HG03460 (cell line): ENCODE data around the gene ABCC8.
A peak's percentile ranks its signal among the peaks of the same experiment; 100 is the strongest.

Source experiments
- ATAC-seq: cut with Tn5 transposase; IDR thresholded peaks from one replicate; pipeline ENCODE4 v1.9.1; 2021; ENCODE audit not compliant: unreplicated experiment

Gene ABCC8

DNA sequence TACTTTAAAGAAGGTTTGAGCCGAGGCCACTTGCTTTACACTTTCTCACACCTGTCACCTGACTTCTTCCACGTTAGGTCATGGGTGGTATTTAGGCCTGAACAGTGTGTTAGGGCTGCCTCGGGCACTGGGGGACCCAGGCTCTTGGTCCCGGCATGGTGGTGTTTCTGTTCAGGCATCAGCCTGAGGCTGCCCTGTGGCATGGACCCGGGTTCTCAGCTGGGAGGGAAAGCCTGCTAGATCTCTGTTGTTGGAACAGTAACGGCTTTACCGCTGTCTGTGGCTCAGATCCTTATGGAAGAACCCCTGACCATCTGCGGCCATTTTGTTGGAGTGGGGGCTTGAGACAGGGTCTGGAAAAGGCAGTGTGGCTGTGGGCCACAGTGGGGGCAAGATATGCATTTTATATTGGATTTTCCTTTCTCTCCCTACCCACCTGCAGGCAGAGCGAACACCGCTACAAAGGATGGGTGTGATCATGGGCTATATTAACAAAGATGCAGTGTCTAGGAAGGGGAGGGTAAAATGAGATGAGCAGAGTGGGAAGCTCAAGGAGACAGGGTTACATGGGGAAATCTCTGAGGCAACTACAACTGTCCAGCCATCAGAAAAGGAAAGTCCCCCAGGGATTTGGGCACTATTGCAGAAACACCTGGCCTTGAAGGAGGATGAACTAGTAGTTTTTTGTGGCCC, 86.5 kb downstream of the ABCC8 start:
- no peak for ATAC-seq

DNA sequence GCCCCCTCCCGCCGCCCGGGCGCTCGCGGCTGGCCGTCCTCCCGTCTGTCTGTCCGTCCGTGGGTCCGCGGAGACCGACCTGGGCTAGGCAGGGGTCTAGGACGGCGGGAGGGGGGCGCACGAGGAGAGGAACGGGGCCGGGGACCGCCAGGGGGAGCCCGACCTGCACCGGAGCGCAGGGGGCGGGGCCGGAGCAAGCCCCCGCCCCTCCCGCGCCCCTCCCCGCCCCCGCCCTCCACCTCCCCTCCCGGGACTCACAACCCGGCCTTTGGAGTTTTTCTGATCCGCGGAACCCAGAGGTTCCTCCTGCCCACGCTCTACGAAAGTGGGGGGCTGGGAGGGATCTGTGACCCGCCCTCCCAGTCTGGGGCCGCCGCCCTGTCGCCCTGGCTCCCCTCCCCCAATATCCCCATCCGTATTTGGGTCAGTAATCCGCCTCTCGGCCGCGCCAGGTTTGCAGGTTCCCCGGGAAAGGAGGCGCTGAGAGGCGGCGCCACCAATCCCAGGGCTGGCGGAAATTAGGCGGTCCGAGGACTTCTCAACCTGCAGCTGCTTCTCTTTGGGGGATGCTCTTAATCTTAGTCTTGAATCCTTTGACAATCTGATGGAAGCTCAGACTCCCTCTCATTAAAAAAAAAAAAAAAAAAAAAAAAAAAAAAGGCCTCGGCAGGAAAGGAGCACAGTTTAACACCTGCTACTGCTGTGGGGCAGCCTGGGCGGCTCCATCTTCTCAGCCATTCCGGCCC, 87.3 kb downstream of the ABCC8 start:
- peak; percentile 58 for ATAC-seq

DNA sequence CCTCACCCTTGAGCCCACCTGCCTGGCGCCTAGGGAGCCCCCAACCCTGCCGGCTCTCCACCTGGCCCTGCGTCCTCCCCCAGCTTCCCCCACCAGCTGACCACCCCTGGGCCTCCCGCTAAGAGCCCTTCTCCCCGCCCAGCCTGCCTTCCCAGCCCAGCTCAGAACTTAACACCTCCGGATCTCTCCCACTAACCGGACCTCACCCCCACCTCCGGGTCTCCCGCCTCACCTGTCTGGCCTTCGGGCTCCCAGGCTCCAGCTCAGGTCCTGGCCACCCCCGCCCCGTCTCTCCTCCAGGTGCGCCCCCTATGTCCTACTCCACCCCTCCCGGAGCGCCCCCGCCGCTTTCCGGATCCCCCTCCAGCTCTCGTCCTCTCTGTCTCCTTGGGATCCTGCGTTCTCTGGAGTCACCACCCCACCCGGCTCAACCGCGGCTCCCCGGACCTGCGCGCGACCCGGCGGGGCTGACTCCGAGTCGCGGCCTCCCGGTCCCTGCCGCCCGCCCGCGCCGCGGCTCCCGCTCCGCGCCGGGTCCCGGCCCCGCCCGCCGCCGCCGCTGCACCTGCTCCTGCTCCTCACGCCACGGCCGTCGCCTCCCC, 87.9 kb downstream of the ABCC8 start, which contains the start of gene KCNJ11:
Gene KCNJ11 (minus strand): TSS at position 51 of the 602 bp plus-strand sequence. CDS start 568 bp downstream, outside the sequence.
- peak; percentile 35 for ATAC-seq

DNA sequence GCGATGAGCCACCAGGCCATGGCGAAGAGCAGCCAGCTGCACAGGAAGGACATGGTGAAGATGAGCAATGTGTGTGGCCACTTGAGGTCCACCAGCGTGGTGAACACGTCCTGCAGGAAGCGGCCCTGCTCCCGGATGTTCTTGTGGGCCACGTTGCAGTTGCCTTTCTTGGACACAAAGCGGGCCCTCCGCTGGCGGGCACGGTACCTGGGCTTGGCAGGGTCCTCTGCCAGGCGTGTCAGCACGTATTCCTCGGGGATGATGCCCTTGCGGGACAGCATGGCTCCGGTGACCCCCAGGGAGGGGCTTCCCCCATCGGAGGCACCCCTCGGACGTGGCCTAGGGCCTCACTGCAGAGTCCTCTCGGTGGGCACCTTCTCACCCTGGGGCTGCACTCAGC, 88.8 kb downstream of the ABCC8 start:
- ATAC-seq: no peak

DNA sequence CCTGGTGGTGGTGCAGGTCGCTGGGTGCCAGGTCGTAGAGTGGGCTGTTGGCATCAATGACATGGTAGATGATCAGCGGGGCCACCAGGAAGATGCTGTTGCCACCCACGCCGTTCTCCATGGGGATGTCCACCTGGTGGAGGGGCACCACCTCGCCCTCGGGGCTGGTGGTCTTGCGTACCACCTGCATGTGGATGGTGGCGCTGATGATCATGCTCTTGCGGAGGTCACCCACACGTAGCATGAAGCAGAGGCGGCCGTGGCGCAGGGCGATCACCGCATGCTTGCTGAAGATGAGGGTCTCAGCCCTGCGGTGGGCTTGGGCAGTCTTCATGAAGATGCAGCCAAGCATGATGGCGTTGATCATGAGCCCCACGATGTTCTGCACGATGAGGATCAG, 89.4 kb downstream of the ABCC8 start:
- no peak for ATAC-seq

DNA sequence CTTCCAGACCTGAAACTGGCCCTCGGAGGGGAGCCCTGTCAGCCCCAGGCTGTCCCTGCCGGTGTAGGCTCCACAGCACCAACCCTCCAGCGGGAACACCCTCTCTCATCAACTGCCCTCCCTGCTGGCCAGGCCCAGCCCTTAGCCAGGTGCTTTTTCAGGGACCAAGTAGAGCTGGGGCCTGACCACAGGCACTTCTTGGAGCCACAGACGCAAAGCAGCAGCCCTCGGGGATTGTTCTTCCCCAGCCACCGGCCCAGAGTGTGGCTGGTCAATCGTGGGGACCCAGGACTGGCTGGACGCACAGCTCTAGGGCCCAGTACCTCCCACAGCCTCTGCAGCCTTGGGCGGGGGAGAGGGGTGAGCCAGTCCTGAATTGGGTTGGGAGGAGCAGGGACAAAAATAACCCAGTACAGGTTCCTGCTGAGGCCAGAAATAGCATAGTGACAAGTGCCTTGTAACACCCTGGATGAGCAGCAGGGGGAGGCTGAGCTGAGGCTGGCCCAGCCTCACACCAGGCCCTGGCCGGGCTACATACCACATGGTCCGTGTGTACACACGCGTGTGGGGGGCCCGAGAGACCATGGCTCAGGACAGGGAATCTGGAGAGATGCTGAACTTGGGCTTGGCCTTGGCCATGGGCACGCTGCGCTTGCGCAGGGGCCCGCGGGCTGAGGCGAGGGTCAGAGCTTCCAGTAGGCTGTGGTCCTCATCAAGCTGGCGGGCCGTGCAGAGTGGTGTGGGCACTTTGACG, 90.1 kb downstream of the ABCC8 start:
- peak; percentile 45 for ATAC-seq

DNA sequence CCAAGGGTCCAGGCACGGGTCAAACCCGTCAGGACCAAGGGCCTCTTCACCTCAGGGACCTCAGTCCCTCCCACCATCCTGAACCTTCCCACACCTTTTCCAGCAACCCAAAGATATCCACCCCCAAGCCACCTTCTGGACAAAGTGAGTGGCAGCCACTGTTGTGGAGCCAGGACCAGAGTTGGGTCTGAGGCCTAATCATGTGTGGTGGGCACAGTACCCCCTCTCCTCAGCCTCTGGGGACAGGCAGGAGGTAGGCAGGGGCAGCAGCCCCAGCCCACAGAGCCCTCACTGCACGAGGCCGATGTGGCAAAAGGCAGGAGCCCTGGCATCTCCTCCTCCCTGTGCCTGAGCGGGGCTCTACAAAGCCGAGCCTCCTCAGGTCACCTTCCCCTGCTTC, 90.7 kb downstream of the ABCC8 start:
- no peak for ATAC-seq

DNA sequence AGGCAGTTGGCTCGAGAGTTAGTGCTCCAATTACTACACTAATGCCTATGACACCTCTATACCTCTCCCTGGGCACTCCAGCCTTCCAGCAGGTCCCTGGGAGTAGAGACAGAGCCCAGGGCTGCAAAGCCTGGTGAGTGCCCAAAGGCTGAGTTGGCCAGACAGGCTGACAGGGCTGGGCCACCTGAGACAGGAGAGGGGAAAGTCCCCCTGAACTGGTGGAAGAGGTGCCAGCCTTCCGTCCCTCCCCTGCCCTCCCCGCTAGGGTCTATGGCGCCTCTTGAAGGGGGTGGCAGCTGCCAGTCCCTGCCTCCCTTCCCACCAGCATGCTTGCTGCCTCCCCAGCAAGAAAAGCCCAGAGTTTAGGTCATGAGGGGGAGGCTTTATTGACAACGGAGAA, 91.2 kb downstream of the ABCC8 start:
- no peak for ATAC-seq

DNA sequence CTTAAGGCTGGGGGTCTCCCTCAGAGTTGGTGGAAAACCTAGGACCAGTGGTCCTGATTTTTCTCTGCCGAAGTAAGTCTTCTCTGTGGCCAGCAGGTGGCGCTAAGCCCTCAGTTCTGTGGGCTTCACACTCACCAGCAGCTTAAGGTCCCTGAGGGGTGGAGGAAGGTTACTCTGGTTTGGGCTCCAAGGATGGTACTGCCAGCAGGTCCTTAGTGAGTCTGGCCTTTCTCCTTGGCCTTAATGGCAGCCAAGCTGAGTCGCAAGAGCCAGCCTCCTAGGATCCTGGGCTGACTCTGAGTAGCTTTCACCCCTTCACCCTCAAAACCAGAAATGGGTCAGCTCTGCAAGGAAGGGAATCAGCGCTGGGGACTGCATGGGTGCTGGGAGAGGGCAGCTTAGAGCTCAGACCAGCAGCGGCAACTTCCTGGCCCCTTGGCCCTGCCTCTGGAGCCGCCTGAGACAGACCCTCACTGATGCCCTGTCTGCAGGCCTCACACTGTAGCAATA, 92.6 kb downstream of the ABCC8 start:
- ATAC-seq: no peak

DNA sequence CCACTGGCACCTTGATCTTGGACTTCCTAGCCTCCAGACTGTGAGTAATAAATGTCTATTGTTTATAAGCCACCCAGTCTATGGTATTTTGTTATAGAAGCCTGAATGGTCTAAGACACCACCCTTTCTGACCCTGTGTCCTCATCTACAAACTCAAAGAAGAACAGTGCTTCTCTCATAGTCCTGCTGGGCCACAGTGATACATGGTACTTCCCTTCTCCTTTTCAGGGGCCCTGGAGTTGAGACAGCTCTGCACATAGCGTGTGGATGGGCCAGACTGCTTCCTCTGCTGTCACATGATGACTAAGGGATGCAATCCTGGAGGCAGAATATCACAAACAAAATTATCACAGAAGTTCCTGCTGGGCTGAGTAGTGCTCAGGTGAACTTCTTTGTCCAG, 93.2 kb downstream of the ABCC8 start:
- ATAC-seq: no peak

DNA sequence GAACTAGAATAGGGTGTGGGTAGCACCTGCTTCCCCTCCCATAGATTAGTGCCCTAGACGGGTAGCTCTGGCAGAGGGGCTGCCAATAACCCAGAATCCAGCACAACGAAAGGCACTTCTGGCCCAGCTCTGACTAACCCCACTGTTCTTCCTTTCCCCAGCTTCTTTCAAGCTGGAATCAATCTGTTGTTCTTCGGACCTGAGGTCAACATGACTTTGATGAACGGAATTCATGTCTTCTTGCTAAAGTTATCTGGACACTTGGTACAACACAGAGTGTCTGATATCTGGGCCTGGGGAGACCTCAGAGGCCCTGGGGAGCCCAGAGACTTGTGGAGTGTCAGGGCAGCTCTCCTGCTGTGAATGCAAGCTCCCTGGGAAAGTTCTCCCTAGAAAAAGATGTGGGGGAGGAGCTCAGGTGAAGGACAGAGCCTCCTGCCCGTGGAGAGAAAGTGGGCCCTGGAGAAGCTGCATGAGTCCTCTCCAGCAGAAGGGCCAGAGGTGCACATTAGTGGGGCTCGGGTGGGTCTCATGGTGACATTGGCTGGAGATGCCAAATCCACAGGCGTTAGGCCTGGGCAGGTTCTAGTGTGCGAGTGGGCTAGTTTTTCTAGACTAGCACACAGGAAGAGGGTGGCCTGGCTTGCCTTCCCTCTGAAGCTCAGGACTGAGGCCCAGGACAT, 94.5 kb downstream of the ABCC8 start:
- no peak for ATAC-seq

DNA sequence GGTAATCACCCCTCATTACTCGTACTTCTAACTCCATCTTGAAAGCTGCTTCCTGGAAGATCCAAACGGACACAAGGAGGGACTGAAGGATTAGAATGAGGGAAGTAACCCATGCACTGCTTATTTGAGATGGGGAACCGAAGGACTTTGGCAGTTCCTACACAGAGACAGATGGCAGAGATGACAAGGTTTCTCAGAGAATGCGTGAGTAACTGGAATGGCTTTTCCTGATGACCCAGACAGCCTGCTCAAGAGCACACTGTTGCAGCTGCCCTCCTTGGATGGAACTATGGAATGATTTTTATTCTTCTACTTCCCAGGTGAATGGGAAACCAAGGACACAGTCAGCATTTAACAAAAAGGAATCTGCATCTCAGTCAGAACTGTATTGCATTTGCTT, 95.5 kb downstream of the ABCC8 start:
- no peak for ATAC-seq

DNA sequence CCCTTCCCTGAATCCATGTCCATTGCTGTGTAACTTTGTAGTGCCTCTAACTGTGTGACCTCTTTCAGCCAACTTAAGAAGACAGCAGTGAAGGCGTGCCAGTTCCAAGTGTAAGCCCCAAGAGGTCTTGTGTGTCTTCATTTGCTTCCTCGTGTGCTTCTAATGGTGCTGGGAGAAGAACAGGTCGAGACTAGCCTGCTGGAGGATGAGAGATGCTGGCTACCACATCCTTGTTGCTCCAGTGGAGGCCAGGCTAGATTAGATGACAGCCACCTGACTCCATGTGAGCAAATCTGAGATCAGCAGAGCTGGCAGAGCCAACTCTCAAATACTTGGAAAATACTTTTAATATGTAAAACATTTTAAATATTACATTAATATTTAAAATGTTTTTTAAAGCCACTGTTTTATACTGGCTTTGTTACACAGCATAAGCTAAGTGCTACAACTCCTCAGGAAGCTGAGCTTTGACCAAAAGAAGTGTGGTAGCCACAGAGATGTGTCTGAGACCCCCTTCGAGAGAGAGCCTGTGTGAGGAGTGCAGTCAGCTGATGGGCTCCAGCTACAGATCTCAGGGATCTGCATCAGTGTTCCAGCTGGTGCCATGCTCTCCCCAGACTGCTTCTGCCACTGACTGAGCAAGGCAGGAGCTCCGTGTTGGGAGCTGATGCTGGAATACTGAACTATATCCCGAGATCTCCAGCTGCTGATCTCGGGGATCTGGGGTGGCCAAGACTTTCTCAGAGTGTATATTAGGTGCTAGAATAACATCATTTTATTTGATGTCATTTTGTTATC, 97.1 kb downstream of the ABCC8 start:
- no peak for ATAC-seq

DNA sequence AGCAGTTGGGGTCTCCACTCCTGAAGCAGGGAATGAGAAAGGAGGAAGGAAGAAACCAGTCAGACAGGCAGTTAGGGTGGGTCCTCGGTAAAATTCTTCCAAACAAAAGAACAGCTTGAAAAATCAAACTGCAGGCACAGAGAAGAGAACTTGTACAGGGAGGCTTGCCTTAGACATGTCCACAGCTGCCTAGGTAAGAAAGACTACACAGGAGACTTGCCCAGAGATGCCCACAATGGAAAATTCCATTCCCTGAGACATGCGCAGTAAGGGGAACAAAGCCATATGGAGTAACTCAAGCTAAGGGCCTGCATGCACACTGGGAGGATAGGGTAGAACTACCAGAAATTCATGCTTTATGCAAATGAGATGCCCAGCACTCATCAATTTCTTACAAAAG, 98.0 kb downstream of the ABCC8 start:
- ATAC-seq: no peak

DNA sequence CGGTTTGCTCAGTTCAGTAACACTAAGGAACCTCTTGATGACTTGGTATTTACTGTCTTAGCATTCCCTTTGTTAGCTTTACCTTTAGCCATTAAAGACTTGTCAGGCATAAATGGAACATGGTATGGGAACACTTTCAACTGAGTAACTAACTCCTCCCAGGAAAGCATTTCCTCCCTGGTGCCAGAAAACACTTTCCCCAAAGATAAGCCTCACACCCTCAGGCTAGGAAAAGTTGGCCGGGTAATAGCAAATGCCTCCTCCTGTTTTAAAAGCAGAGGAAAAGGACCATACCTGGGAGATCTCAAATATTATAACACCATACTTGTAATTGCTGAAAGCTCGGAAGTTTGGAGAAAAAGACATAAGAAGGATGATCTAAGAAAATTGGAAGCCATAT, 100.2 kb downstream of the ABCC8 start:
- ATAC-seq: no peak

DNA sequence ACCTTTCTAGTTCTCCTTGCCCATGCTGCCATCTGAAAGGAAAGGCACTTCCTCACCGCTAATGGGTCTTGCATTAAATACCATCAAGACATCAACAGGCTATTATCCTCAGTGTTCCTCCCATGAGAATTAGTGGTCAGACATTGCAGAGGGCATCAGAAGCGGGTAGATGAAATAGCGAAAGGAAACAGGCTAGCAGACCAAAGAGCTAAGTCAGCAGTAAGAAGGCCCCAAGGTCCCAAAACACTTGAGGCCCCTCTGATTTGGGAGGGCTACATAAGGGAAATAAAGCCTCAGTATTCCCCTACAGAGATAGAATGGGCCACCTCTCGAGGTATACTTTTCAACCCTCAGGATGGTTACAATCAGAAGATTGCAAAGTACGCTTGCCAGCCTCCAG, 101.1 kb downstream of the ABCC8 start:
- no peak for ATAC-seq

DNA sequence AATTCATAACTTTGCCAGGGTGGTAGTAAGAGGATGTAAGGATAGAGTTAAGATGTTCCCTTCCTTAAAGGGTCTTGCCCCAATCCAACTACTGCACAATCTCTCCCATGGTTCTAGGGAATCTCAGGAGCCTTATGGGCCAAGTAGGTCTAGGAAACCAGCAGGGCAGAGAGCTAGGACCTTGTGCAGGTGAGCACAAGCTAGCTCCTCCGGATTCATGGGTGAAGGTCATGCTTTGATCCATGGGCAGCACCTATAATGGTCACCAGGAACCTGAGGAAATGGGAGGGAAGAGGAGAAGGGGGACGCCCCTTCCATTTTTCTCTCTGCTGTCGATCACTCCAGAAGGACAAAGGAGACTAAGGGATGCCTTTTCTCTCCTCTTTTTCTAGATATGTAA, 105.0 kb downstream of the ABCC8 start:
- ATAC-seq: no peak

DNA sequence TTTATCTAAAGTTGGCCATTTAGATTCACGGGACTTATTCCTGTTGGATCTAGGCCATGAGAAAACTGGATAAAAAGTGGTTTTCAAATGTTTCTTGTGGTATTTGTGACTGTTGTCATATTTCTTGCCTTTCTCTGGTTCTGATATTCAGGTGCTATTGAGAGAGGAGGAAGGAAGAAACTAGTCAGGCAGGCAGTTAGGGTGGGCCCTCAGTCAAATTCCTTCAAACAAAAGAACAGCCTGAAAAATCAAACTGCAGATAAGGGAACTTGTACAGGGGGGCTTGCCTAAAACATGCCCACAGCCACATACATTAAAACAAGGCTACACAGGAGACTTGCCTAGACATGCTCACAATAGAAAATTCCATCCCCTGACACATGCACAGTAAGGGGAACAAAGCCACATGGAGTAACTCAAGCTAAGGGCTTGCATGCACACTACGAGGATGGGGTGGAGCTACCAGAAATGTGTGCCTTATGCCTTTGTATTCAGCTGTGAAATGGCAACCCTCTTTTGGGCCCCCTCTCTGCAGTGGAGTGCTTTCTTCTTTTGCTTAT, 106.9 kb downstream of the ABCC8 start:
- no peak for ATAC-seq

DNA sequence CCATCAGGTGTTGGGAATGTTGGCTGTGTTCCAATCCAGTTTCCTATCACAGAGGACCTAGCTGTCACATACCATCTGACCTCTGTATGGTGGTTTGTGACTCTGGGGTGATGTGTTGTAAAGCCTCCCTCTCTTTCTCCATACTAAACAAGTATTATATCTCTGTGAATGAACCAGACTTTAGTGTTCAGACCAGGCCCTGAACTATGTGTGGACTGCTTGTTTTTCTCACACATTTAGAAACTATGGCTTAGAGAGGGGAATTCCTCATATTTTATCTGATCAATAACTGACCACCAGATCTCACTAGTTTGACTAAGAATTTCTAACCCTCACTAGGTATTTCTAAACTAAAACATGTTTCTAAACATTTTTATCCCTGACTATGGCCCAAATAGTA, 107.6 kb downstream of the ABCC8 start:
- ATAC-seq: no peak

DNA sequence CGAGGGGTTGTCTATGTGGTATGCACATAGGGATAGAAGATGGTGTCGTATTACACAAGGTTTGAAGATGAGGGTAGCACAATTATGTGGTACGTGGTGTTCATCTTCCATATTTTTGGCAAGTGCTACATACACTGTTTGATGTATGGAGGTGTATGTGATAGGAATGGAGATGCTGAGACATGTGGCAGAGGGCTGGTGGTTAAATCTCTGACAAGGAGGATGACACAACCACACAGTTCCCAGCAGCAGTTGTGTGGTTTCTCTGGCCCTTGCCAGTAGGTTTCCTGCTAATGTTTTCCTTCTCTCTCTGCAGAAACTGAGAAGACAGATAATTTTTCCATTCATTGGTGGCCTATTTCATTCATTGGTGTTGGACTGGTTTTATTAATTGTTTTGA, 108.1 kb downstream of the ABCC8 start:
- ATAC-seq: no peak
